Astrocyte (in vitro differentiated cells and primary cell): ENCODE data around the gene PRKG1. TPM values are rescaled to one million over a fixed set of nuclear protein-coding genes. Genes with fewer than 3 reads are reported as not detected.

ENCODE experiments used
- DNase-seq: peaks from one replicate; pipeline ENCODE4 v3.0.0-alpha.2; 2010; ENCODE audit warnings: low read depth
- FAIRE-seq: peaks from 2 replicates; lab custom pipeline; 2011; peaks lifted over from hg19 to GRCh38; lab: Jason Lieb, UNC
- H2AFZ ChIP-seq: 2 replicates; pipeline ENCODE4 v1.6.0; 2012; ENCODE audit warnings: low read depth, low read length, inconsistent platforms
- H3K27ac ChIP-seq: 2 replicates; pipeline ENCODE4 v1.5.1; 2011; ENCODE audit warnings: low read depth, low read length, inconsistent platforms
- H3K27me3 ChIP-seq: 2 replicates; pipeline ENCODE4 v1.6.0; 2011; ENCODE audit warnings: low read length, inconsistent platforms; ENCODE audit not compliant: insufficient read depth
- H3K36me3 ChIP-seq: 2 replicates; pipeline ENCODE4 v1.5.1; 2011; ENCODE audit warnings: low read length, inconsistent platforms; ENCODE audit not compliant: insufficient read depth
- H3K4me1 ChIP-seq: 2 replicates; pipeline ENCODE4 v1.5.1; 2011; ENCODE audit warnings: low read length, inconsistent platforms; ENCODE audit not compliant: insufficient read depth
- H3K4me2 ChIP-seq: 2 replicates; pipeline ENCODE4 v1.6.0; 2012; ENCODE audit warnings: low read length, inconsistent platforms
- H3K4me3 ChIP-seq: 2 replicates; pipeline ENCODE4 v1.5.1; 2011; ENCODE audit warnings: low read depth, mild to moderate bottlenecking, low read length, inconsistent platforms; ENCODE audit not compliant: insufficient read depth
- H3K79me2 ChIP-seq: 2 replicates; pipeline ENCODE4 v1.6.0; 2012; ENCODE audit warnings: mild to moderate bottlenecking, low read length, inconsistent platforms; ENCODE audit not compliant: insufficient read depth
- H3K9ac ChIP-seq: 2 replicates; pipeline ENCODE4 v1.6.0; 2012; ENCODE audit warnings: mild to moderate bottlenecking, low read length, inconsistent platforms
- H3K9me3 ChIP-seq: 2 replicates; pipeline ENCODE4 v1.5.1; 2012; ENCODE audit warnings: low read depth, mild to moderate bottlenecking, low read length, inconsistent platforms; ENCODE audit not compliant: insufficient read depth
- H4K20me1 ChIP-seq: 2 replicates; pipeline ENCODE4 v1.6.0; 2012; ENCODE audit warnings: low read length, inconsistent platforms; ENCODE audit not compliant: insufficient read depth
- H3K27ac Mint-ChIP-seq: one replicate; pipeline ENCODE4 v1.8.0; 2021; ENCODE audit warnings: mild to moderate bottlenecking, mixed read lengths; ENCODE audit not compliant: unreplicated experiment
- H3K27me3 Mint-ChIP-seq: one replicate; pipeline ENCODE4 v1.8.0; 2021; ENCODE audit warnings: low read depth, mixed read lengths; ENCODE audit not compliant: unreplicated experiment
- H3K36me3 Mint-ChIP-seq: one replicate; pipeline ENCODE4 v1.8.0; 2021; ENCODE audit warnings: low read depth, mixed read lengths; ENCODE audit not compliant: unreplicated experiment
- H3K4me1 Mint-ChIP-seq: one replicate; pipeline ENCODE4 v1.8.0; 2021; ENCODE audit warnings: low read depth, mixed read lengths; ENCODE audit not compliant: unreplicated experiment
- H3K4me3 Mint-ChIP-seq: one replicate; pipeline ENCODE4 v1.8.0; 2021; ENCODE audit warnings: mild to moderate bottlenecking, moderate library complexity, mixed read lengths; ENCODE audit not compliant: unreplicated experiment
- H3K9me3 Mint-ChIP-seq: one replicate; pipeline ENCODE4 v1.8.0; 2021; ENCODE audit warnings: mild to moderate bottlenecking, mixed read lengths; ENCODE audit not compliant: unreplicated experiment
- EZH2 ChIP-seq: IDR thresholded peaks from 2 replicates; pipeline ENCODE4 v1.6.1; 2012; ENCODE audit warnings: mild to moderate bottlenecking, low read length, inconsistent platforms; ENCODE audit not compliant: insufficient read depth
- total RNA-seq: library from RNA; stranded (reverse); gene quantifications from 2 replicates; pipeline ENCODE4 v1.2.1, GENCODE V29; 2021
- TF ChIP-seq, protein P1 (sequence below): IDR thresholded peaks from 2 replicates; pipeline ENCODE4 v1.5.1; 2011; ENCODE audit warnings: low read depth, mild to moderate bottlenecking, inconsistent platforms, low read length, moderate library complexity; ENCODE audit not compliant: insufficient read depth

The PRKG1 gene
- total RNA-seq, 1 donor from 2014 or later = 3.1 TPM

DNA sequence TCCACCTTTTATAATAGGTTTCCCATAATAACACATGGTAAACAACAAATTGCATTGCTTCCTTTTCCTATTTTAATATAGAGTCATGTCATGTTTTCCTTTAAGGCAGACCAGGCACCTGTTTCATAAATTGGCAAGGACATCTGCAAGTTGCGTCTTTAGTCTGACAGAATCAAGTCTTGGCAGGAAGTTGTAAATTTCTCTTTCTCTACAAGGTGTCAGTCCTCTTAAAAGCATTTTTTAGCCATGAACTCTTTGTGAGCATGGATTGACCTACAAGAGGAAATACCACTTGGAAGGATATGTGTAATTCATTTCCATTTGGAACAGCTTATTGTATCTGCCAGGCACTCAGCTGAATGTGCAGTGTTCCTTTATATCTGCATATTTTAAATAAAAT, 176.8 kb downstream of the PRKG1 start:
- H3K27ac Mint-ChIP-seq = no peak overlapping the region

DNA sequence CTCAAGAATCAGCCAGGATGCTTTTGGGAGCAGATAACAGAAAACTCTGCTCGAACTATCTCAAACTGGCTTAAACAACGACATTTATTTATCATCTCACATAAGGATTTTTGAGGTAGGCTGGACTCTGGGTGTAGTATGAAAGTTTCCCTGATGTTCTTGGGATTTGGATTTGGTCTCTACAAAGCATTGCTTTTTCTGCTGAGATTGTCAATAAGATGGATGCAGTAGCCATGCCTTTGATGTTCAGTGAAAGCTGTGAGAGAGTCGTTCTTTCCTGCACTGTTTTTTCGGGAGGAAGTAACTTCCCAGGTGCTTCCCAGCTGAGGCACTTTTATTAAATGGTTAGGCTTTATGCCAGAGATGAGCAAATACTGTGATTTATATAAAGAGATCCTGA, 181.1 kb downstream of the PRKG1 start:
- H3K9ac ChIP-seq = no peak overlapping the region
- no peaks in the 10 kb centered on the region for H3K27me3 Mint-ChIP-seq
- H3K36me3 ChIP-seq = no peaks in the 10 kb centered on the region
- H3K9me3 Mint-ChIP-seq = no peaks in the 10 kb centered on the region
- H3K79me2 ChIP-seq = no peaks in the 10 kb centered on the region
- no peak for TF ChIP-seq EZH2
- TF ChIP-seq, protein P1, sequence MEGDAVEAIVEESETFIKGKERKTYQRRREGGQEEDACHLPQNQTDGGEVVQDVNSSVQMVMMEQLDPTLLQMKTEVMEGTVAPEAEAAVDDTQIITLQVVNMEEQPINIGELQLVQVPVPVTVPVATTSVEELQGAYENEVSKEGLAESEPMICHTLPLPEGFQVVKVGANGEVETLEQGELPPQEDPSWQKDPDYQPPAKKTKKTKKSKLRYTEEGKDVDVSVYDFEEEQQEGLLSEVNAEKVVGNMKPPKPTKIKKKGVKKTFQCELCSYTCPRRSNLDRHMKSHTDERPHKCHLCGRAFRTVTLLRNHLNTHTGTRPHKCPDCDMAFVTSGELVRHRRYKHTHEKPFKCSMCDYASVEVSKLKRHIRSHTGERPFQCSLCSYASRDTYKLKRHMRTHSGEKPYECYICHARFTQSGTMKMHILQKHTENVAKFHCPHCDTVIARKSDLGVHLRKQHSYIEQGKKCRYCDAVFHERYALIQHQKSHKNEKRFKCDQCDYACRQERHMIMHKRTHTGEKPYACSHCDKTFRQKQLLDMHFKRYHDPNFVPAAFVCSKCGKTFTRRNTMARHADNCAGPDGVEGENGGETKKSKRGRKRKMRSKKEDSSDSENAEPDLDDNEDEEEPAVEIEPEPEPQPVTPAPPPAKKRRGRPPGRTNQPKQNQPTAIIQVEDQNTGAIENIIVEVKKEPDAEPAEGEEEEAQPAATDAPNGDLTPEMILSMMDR = no peak
- no peak for FAIRE-seq
- no peak overlapping the region for H3K27ac Mint-ChIP-seq
- DNase-seq = no peak
- H3K4me2 ChIP-seq = no peak overlapping the region
- H3K4me3 Mint-ChIP-seq = no peak overlapping the region
- H3K9me3 ChIP-seq = no peaks in the 10 kb centered on the region
- H4K20me1 ChIP-seq = no peaks in the 10 kb centered on the region
- no peak overlapping the region for H3K27ac ChIP-seq
- H2AFZ ChIP-seq = no peak overlapping the region
- H3K4me1 ChIP-seq = no peaks in the 10 kb centered on the region
- no peak overlapping the region for H3K4me3 ChIP-seq
- no peaks in the 10 kb centered on the region for H3K27me3 ChIP-seq
- peaks cover 8% of the 10 kb centered on the region for H3K4me1 Mint-ChIP-seq
- no peaks in the 10 kb centered on the region for H3K36me3 Mint-ChIP-seq

More for the DNA sequence above, 176.8 kb downstream of the PRKG1 start:
- DNase-seq (peak; percentile 8), FAIRE-seq (no peak)
- no peaks in the 10 kb centered on the region for H3K4me1 ChIP-seq
- H3K4me2 ChIP-seq = no peak overlapping the region
- H3K79me2 ChIP-seq = no peaks in the 10 kb centered on the region
- Mint-ChIP-seq H3K27me3 (no peaks in the 10 kb centered on the region), H3K9me3 (no peaks in the 10 kb centered on the region), H3K4me1 (peaks cover 5% of the 10 kb centered on the region), H3K4me3 (no peak overlapping the region), H3K36me3 (no peaks in the 10 kb centered on the region)
- no peaks in the 10 kb centered on the region for H3K9me3 ChIP-seq
- H3K36me3 ChIP-seq = no peaks in the 10 kb centered on the region
- no peaks in the 10 kb centered on the region for H4K20me1 ChIP-seq
- no peak overlapping the region for H3K9ac ChIP-seq
- no peak for TF ChIP-seq EZH2
- TF ChIP-seq, protein P1 = no peak
- H3K27ac ChIP-seq = no peak overlapping the region
- H2AFZ ChIP-seq = no peak overlapping the region
- no peaks in the 10 kb centered on the region for H3K27me3 ChIP-seq
- H3K4me3 ChIP-seq = no peak overlapping the region

DNA sequence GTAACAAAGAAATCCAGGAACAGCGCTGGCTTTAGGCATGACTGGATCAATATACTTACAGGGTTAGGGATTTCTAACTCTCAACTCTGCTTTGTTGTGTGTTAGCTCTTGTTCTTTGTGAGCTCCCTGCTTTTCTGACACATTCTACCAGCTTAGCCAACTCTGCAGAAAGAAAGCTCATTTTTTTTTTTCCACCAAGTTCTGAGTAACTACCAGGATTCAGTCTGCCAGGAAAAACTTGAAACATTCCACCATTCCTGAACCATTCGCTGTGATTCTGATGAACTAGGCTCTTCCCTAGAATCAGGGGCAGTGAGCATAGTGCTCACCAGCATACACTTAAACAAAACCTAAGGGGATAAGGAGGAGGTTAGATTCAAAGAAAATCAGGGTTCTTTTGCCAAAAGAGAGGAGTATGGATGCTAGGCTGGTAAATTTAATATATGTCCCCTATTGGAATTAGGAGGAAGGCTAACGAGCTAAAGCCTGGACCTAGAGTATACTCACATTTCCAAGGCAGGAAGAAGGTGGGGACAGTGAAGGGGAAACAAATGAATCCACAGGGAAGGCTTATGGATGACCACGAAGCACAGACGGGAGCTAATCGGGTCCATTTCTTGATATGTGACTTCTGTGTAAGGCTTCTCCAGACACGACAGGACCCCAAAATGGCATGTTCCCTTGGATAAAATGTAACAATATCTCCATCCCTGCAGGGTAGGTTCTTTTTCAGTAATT, 183.4 kb downstream of the PRKG1 start:
- Histone ChIP-seq H4K20me1 (no peaks in the 10 kb centered on the region), H3K4me2 (no peak overlapping the region), H3K4me1 (no peaks in the 10 kb centered on the region), H3K27ac (no peak overlapping the region), H3K27me3 (no peaks in the 10 kb centered on the region), H3K9ac (no peak overlapping the region), H2AFZ (no peak overlapping the region), H3K4me3 (no peak overlapping the region), H3K79me2 (no peaks in the 10 kb centered on the region), H3K9me3 (no peaks in the 10 kb centered on the region), H3K36me3 (no peaks in the 10 kb centered on the region)
- Mint-ChIP-seq H3K36me3 (no peaks in the 10 kb centered on the region), H3K9me3 (no peaks in the 10 kb centered on the region), H3K27ac (no peak overlapping the region), H3K4me1 (peaks cover 4% of the 10 kb centered on the region), H3K4me3 (no peak overlapping the region), H3K27me3 (no peaks in the 10 kb centered on the region)
- TF ChIP-seq EZH2 = no peak
- TF ChIP-seq, protein P1 = no peak
- DNase-seq (peak; percentile 32), FAIRE-seq (peak; percentile 9)
